ENCODE results near the gene ADGRL2.
"Not testable (repeated sequence)": the region's sequence is repeated elsewhere in the genome, so short reads cannot be mapped to it uniquely, and the experiment has no call there.

Gene ADGRL2

DNA sequence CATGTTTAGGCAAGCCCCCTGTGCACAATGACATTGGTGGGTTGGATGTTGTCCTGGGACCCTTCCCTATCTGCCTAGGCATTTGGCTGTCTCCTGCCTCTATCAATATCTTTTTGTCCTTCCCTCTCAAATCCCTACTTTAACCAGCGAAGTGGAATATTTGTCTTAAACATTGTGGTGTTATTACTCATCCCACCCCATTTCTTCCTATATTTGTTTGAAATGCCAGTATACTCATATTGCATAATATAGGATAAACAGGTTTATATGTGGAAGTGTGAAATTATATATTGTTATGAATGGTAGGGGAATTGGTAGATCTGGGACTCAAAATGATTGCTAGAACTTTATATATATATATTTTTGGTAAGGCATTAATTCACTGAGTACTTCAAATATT, 80.0 kb downstream of the ADGRL2 start:
- no peak for FAIRE-seq
- no peak for DNase-seq (ENCODE audit: insufficient read length, low spot score)
- TF ChIP-seq POLR2A (IDR thresholded peaks at IDR 0.05; ENCODE audit: low read depth, low read length), result no peak
- TF ChIP-seq SPI1 (IDR thresholded peaks at IDR 0.05; ENCODE audit: low read depth, low read length), result no peak
- no peak for TF ChIP-seq TAF1 (IDR thresholded peaks at IDR 0.05; ENCODE audit: low read depth, low read length)
- TF ChIP-seq POLR2AphosphoS5 (IDR thresholded peaks at IDR 0.05; ENCODE audit: low read depth, low read length), result no peak
- TF ChIP-seq PAX5 (IDR thresholded peaks at IDR 0.05; ENCODE audit: insufficient read depth, low read length, severe bottlenecking), result no peak
- no peak for TF ChIP-seq POU2F2 (IDR thresholded peaks at IDR 0.05; ENCODE audit: low read depth, low read length)

DNA sequence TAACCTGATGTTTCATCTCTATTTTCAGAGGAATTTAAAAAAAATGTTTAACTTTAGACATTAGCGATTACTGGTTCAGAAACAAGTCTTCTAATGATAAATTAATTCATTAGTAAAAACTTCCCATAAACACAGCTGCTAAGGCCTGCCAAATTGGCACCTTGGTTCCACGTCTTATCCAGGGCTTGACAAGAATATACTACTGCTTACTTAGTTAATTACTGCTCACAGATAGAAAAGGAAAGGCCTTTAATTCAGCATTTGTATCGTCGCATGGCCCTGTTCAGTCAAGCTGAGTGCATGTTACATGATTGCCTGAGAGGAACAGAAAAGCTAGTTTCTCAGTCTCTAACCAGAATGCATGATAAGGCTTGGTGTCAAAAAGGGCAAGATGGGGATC, 84.6 kb downstream of the ADGRL2 start:
- no peak for DNase-seq (ENCODE audit: insufficient read length, low spot score)
- no peak for TF ChIP-seq TAF1 (IDR thresholded peaks at IDR 0.05; ENCODE audit: low read depth, low read length)
- TF ChIP-seq PAX5 (IDR thresholded peaks at IDR 0.05; ENCODE audit: insufficient read depth, low read length, severe bottlenecking), result no peak
- no peak for TF ChIP-seq POLR2A (IDR thresholded peaks at IDR 0.05; ENCODE audit: low read depth, low read length)
- TF ChIP-seq POU2F2 (IDR thresholded peaks at IDR 0.05; ENCODE audit: low read depth, low read length), result no peak
- TF ChIP-seq POLR2AphosphoS5 (IDR thresholded peaks at IDR 0.05; ENCODE audit: low read depth, low read length), result no peak
- TF ChIP-seq SPI1 (IDR thresholded peaks at IDR 0.05; ENCODE audit: low read depth, low read length), result no peak
- FAIRE-seq, result no peak

DNA sequence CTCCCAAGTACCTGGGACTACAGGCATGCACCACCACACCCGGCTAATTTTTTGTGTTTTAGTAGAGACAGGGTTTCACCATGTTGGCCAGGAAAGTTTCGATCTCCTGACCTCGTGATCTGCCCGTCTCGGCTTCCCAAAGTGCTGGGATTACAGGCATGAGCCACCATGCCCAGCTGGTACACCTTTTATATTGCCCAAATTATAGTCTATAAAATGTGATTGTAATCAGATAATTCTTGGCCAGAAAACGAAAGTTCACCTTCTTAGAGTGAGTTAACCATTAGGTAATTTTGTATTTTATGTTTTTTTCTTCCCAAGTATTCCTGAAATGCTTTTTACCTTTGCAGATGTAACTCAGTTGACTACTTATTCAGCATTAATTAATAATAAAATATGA, 85.6 kb downstream of the ADGRL2 start:
- FAIRE-seq, result not testable (repeated sequence)

DNA sequence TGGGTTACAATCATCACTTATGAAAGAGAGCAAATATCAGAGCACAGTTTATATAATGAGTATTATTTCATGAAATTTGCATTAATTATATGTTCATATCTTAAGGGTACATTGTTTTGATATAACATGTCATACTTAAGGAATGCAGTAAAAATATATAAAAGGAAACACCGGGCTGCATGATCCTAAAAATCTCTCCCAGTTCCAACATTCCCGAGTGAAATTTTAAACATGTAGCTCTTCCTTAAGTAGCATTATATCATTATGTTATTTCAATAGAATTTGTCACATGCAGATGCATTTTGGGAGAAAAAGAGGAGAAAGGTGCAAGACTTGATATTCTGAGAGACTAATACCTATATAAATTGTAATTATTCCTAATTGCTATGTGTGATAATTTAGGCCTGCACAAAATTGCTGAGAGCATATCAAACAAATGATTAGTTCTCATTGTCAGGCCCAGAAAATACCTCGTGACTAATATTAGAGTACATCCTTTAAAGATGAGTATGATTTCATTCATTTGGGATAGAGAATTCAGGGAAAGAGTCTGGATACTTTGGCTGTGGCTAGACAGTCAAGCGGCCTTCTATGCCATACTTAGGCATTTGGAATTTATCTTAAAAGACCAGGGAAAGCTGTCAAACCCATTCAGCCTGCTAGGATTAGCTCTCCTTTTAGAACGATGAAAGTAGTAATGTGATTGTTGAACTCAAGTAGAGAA, 86.8 kb downstream of the ADGRL2 start:
- no peak for TF ChIP-seq SPI1 (IDR thresholded peaks at IDR 0.05; ENCODE audit: low read depth, low read length)
- TF ChIP-seq POLR2AphosphoS5 (IDR thresholded peaks at IDR 0.05; ENCODE audit: low read depth, low read length), result no peak
- no peak for TF ChIP-seq POLR2A (IDR thresholded peaks at IDR 0.05; ENCODE audit: low read depth, low read length)
- TF ChIP-seq PAX5 (IDR thresholded peaks at IDR 0.05; ENCODE audit: insufficient read depth, low read length, severe bottlenecking), result no peak
- TF ChIP-seq POU2F2 (IDR thresholded peaks at IDR 0.05; ENCODE audit: low read depth, low read length), result no peak
- no peak for TF ChIP-seq TAF1 (IDR thresholded peaks at IDR 0.05; ENCODE audit: low read depth, low read length)
- FAIRE-seq (no peak), DNase-seq (ENCODE audit: insufficient read length, low spot score) (no peak)

More for the DNA sequence above, 85.6 kb downstream of the ADGRL2 start:
- DNase-seq (ENCODE audit: insufficient read length, low spot score), result not testable (repeated sequence)

DNA sequence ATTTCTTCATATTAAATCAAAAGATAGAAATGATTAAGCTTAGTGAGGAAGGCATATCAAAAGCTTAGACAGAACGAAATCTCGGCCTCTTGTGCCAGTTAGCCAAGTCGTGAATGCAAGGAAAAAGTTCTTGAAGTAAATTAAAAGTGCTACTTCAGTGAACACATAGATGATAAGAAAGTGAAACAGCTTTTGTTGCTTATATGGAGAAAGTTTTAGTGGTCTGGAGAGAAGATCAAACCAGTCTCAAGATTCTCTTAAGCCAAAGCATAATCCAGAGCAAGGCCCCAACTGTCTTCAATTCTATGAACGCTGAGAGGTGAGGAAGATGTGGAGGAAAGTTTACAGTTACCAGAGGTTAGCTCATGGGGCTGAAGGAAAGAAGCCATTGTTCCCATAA, 88.4 kb downstream of the ADGRL2 start:
- TF ChIP-seq POLR2AphosphoS5 (IDR thresholded peaks at IDR 0.05; ENCODE audit: low read depth, low read length) (no peak), PAX5 (IDR thresholded peaks at IDR 0.05; ENCODE audit: insufficient read depth, low read length, severe bottlenecking) (no peak), POLR2A (IDR thresholded peaks at IDR 0.05; ENCODE audit: low read depth, low read length) (no peak), SPI1 (IDR thresholded peaks at IDR 0.05; ENCODE audit: low read depth, low read length) (no peak), POU2F2 (IDR thresholded peaks at IDR 0.05; ENCODE audit: low read depth, low read length) (no peak), TAF1 (IDR thresholded peaks at IDR 0.05; ENCODE audit: low read depth, low read length) (no peak)
- FAIRE-seq, result no peak
- no peak for DNase-seq (ENCODE audit: insufficient read length, low spot score)

DNA sequence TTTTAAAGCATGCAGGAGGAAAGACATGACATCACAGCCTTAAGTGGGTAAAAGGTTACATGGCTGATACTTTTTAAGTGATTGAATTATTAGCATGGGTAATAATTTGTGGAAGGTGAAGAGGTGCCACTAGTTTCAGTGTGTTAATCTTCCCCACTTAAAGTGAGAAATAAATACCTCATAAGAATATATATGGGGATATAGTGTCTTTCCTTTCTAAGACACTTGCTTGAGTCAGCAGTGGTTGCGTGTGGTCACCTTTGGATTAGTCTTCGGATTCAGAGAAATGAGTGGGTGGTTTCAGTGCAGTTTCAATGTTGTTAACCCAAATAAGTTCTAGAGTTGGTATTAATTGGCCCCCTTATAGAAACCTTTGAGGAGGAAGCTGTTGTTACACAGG, 94.1 kb downstream of the ADGRL2 start:
- DNase-seq (ENCODE audit: insufficient read length, low spot score) (no peak), FAIRE-seq (no peak)
- TF ChIP-seq POLR2AphosphoS5 (IDR thresholded peaks at IDR 0.05; ENCODE audit: low read depth, low read length) (no peak), TAF1 (IDR thresholded peaks at IDR 0.05; ENCODE audit: low read depth, low read length) (no peak), POU2F2 (IDR thresholded peaks at IDR 0.05; ENCODE audit: low read depth, low read length) (no peak), POLR2A (IDR thresholded peaks at IDR 0.05; ENCODE audit: low read depth, low read length) (no peak), SPI1 (IDR thresholded peaks at IDR 0.05; ENCODE audit: low read depth, low read length) (no peak), PAX5 (IDR thresholded peaks at IDR 0.05; ENCODE audit: insufficient read depth, low read length, severe bottlenecking) (no peak)

DNA sequence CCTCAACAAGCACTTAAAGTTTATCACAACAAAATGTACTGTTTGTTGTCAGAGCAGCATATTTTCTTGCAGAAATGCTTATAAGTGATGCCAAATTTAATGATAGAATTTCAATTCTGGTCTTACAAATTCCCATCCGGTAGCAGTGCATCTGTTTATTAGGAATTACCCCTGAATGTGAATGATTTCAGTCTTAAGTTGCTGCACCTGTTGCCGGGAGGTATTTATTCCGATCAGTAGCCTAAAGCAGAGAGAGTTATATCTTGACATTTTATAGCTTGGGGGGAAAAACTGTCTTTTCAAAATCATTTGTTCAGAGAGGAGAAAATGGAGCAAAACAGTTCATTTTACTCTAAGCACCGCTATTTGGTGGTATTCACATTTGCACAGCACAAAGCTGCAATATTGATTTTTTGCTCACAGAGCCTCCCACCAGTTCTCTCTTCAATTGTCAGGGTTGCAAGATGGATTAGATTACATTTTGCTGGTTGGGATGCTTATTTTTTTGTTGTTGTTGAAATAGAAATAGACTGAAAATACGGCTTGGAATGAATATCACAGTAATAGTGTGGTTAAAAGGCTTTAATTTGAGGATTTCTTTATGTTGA, 98.6 kb downstream of the ADGRL2 start:
- DNase-seq (ENCODE audit: insufficient read length, low spot score) (no peak), FAIRE-seq (no peak)
- TF ChIP-seq POU2F2 (IDR thresholded peaks at IDR 0.05; ENCODE audit: low read depth, low read length) (no peak), SPI1 (IDR thresholded peaks at IDR 0.05; ENCODE audit: low read depth, low read length) (no peak), PAX5 (IDR thresholded peaks at IDR 0.05; ENCODE audit: insufficient read depth, low read length, severe bottlenecking) (no peak), TAF1 (IDR thresholded peaks at IDR 0.05; ENCODE audit: low read depth, low read length) (no peak), POLR2A (IDR thresholded peaks at IDR 0.05; ENCODE audit: low read depth, low read length) (no peak), POLR2AphosphoS5 (IDR thresholded peaks at IDR 0.05; ENCODE audit: low read depth, low read length) (no peak)

DNA sequence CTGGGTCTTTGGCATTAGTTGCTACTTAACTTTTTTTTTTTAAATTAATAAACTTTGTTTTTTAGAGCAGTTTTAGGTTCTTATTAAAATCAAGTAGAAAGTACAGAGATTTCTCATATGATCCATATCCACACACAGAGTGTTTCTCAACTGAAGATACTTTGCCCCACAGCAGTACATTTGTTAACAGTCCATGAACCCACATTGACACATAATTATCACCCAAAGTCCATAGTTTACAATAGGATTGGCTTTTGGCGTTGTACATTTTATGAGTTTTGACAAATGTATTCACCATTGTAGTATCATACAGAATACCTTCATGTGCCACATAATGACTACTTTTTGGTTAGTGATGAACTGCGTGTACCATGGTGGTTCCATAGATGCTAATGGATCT, 106.8 kb downstream of the ADGRL2 start:
- no peak for FAIRE-seq
- no peak for TF ChIP-seq TAF1 (IDR thresholded peaks at IDR 0.05; ENCODE audit: low read depth, low read length)
- TF ChIP-seq POU2F2 (IDR thresholded peaks at IDR 0.05; ENCODE audit: low read depth, low read length), result no peak
- TF ChIP-seq SPI1 (IDR thresholded peaks at IDR 0.05; ENCODE audit: low read depth, low read length), result no peak
- TF ChIP-seq POLR2AphosphoS5 (IDR thresholded peaks at IDR 0.05; ENCODE audit: low read depth, low read length), result no peak
- no peak for TF ChIP-seq POLR2A (IDR thresholded peaks at IDR 0.05; ENCODE audit: low read depth, low read length)
- TF ChIP-seq PAX5 (IDR thresholded peaks at IDR 0.05; ENCODE audit: insufficient read depth, low read length, severe bottlenecking), result no peak
- DNase-seq (ENCODE audit: insufficient read length, low spot score), result no peak

DNA sequence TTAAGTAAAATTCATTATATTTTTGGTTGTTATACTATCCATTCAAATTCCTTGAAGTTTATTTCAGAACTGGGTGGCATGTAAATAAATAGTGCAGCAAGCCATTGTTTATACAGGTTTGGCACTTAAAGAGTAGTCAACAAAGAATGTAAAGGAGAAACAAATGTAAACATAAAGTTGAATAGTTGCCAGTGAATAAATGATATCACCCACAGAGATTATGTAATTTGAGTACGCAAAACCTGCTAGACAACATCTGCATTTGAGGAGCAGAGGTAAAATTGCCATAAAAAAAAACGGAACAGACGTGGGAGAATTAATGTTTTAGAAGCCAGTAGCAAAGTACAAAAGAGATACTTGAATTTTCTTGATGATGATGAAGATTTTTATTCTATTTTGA, 111.6 kb downstream of the ADGRL2 start:
- TF ChIP-seq POLR2A (IDR thresholded peaks at IDR 0.05; ENCODE audit: low read depth, low read length), result no peak
- TF ChIP-seq POU2F2 (IDR thresholded peaks at IDR 0.05; ENCODE audit: low read depth, low read length), result no peak
- TF ChIP-seq POLR2AphosphoS5 (IDR thresholded peaks at IDR 0.05; ENCODE audit: low read depth, low read length), result no peak
- TF ChIP-seq PAX5 (IDR thresholded peaks at IDR 0.05; ENCODE audit: insufficient read depth, low read length, severe bottlenecking), result no peak
- no peak for TF ChIP-seq TAF1 (IDR thresholded peaks at IDR 0.05; ENCODE audit: low read depth, low read length)
- FAIRE-seq, result no peak
- DNase-seq (ENCODE audit: insufficient read length, low spot score), result no peak

DNA sequence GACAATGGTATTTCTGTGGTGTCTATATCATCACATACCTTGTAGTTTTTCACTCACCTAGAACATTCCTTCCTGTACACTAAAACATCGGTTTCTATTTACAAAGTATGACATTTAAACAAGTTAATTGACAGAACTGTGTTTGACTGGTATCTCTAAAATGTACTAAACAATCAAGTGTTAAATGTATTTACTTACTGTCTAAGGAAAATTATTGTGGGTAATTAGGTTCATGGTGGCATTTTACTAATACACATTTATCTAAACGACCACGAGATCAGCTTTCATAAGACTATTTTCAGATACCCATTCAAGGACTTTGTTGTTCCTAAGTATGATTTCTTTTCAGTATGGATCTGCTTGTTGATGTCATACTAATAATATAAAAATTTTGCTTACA, 115.2 kb downstream of the ADGRL2 start:
- DNase-seq (ENCODE audit: insufficient read length, low spot score) (no peak), FAIRE-seq (no peak)
- TF ChIP-seq SPI1 (IDR thresholded peaks at IDR 0.05; ENCODE audit: low read depth, low read length), result no peak
- TF ChIP-seq TAF1 (IDR thresholded peaks at IDR 0.05; ENCODE audit: low read depth, low read length), result no peak
- TF ChIP-seq POLR2A (IDR thresholded peaks at IDR 0.05; ENCODE audit: low read depth, low read length), result no peak
- TF ChIP-seq PAX5 (IDR thresholded peaks at IDR 0.05; ENCODE audit: insufficient read depth, low read length, severe bottlenecking), result no peak
- no peak for TF ChIP-seq POU2F2 (IDR thresholded peaks at IDR 0.05; ENCODE audit: low read depth, low read length)
- no peak for TF ChIP-seq POLR2AphosphoS5 (IDR thresholded peaks at IDR 0.05; ENCODE audit: low read depth, low read length)
